ENCODE measurements around the gene KRTAP4-3. TPM values are rescaled to one million over a fixed set of nuclear protein-coding genes. Genes with fewer than 3 reads are reported as not detected.
"Not testable (repeated sequence)": the region's sequence is repeated elsewhere in the genome, so short reads cannot be mapped to it uniquely, and the experiment has no call there.

KRTAP4-3 gene
- polyA plus RNA-seq, 3 donors = not detected

GRCh38 chr17:41125064-41125463 is 43.0 kb downstream of the KRTAP4-3 start:
- Histone ChIP-seq H3K4me1 (ENCODE audit: control insufficient read depth in 1 of 2, insufficient read depth in 2 of 2, low read length in 2 of 2) (peaks cover 7% of the 10 kb centered on the region in 2 donors), H3K79me2 (ENCODE audit: insufficient read depth, low read length) (no peaks in the 10 kb centered on the region)
- H3K27ac Mint-ChIP-seq = no peak overlapping the region

GRCh38 chr17:41123991-41124371 is 44.0 kb downstream of the KRTAP4-3 start, which contains the start of gene KRTAP4-12:
Gene KRTAP4-12, minus strand, starts transcription at chr17:41124182. Its CDS starts 60 bp downstream, at chr17:41124122.
- H3K4me3 Mint-ChIP-seq; H3K4me2 ChIP-seq (replicated peaks; ENCODE audit: extremely low read depth, low read length, poor library complexity, severe bottlenecking); H3K27me3 Mint-ChIP-seq (ENCODE audit: low read depth in 3 of 3); DNase-seq; H3K9ac ChIP-seq (ENCODE audit: insufficient read depth, low read length, poor library complexity, severe bottlenecking); H3K9me3 Mint-ChIP-seq; H2AFZ ChIP-seq (ENCODE audit: insufficient read depth, low read depth, low read length, poor library complexity, severe bottlenecking); H3K27ac ChIP-seq (ENCODE audit: low read depth in 1 of 2, low read length in 2 of 2); H3K79me2 ChIP-seq (ENCODE audit: insufficient read depth, low read length); intact Hi-C loops (cut with micrococcal nuclease); H3K9me3 ChIP-seq (replicated peaks in 1 of 2; ENCODE audit: control insufficient read depth in 1 of 2, insufficient read depth in 1 of 2, low read length in 2 of 2); H3K27me3 ChIP-seq (ENCODE audit: control insufficient read depth in 2 of 2, insufficient read depth in 2 of 2, low read length in 2 of 2); H3K4me3 ChIP-seq (replicated peaks in 1 of 3; ENCODE audit: low read depth in 2 of 3, low read length in 3 of 3); H3K36me3 Mint-ChIP-seq; H3K36me3 ChIP-seq (replicated peaks in 1 of 2; ENCODE audit: control insufficient read depth in 1 of 2, insufficient read depth in 2 of 2, low read length in 2 of 2); H4K20me1 ChIP-seq (ENCODE audit: insufficient read depth, low read length); H3K27ac Mint-ChIP-seq: not testable (repeated sequence)
- H3K4me1 Mint-ChIP-seq = peaks cover 12% of the 10 kb centered on the region
- H3K4me1 ChIP-seq (ENCODE audit: control insufficient read depth in 1 of 2, insufficient read depth in 2 of 2, low read length in 2 of 2) = peaks cover 10 to 11% of the 10 kb centered on the region in 2 donors
- 92% methylated on average over 2 of the region's 3 CpGs for WGBS (ENCODE audit: insufficient coverage)

More at GRCh38 chr17:41125064-41125463, 43.0 kb downstream of the KRTAP4-3 start:
- H3K4me3 Mint-ChIP-seq = no peak overlapping the region
- H3K9me3 Mint-ChIP-seq = peaks cover 0 to 8% (median 0%) of the 10 kb centered on the region in 7 donors
- H3K4me2 ChIP-seq (replicated peaks; ENCODE audit: extremely low read depth, low read length, poor library complexity, severe bottlenecking) = no peak overlapping the region
- no peaks in the 10 kb centered on the region for H3K9me3 ChIP-seq (replicated peaks in 1 of 2; ENCODE audit: control insufficient read depth in 1 of 2, insufficient read depth in 1 of 2, low read length in 2 of 2)
- no peak for TF ChIP-seq CTCF (IDR thresholded peaks at IDR 0.05)
- no peaks in the 10 kb centered on the region for H3K27me3 ChIP-seq (ENCODE audit: control insufficient read depth in 2 of 2, insufficient read depth in 2 of 2, low read length in 2 of 2)
- H3K36me3 Mint-ChIP-seq = no peaks in the 10 kb centered on the region
- no peaks in the 10 kb centered on the region for H4K20me1 ChIP-seq (ENCODE audit: insufficient read depth, low read length)
- intact Hi-C loops (cut with micrococcal nuclease) = no loop called here
- H3K27ac ChIP-seq (ENCODE audit: low read depth in 1 of 2, low read length in 2 of 2) = no peak overlapping the region
- no peak for DNase-seq
- no CpG with 5 or more reads among the region's 2 CpGs for WGBS (ENCODE audit: insufficient coverage)
- H3K4me3 ChIP-seq (replicated peaks in 1 of 3; ENCODE audit: low read depth in 2 of 3, low read length in 3 of 3) = no peak overlapping the region
- no peaks in the 10 kb centered on the region for H3K36me3 ChIP-seq (replicated peaks in 1 of 2; ENCODE audit: control insufficient read depth in 1 of 2, insufficient read depth in 2 of 2, low read length in 2 of 2)
- H3K27me3 Mint-ChIP-seq (ENCODE audit: low read depth in 3 of 3) = peaks cover 0 to 2% (median 0%) of the 10 kb centered on the region in 3 donors
- H2AFZ ChIP-seq (ENCODE audit: insufficient read depth, low read depth, low read length, poor library complexity, severe bottlenecking) = no peak overlapping the region
- H3K9ac ChIP-seq (ENCODE audit: insufficient read depth, low read length, poor library complexity, severe bottlenecking) = no peak overlapping the region
- peaks cover 8% of the 10 kb centered on the region for H3K4me1 Mint-ChIP-seq

- H2AFZ ChIP-seq (ENCODE audit: insufficient read depth, low read depth, low read length, poor library complexity, severe bottlenecking); H3K4me2 ChIP-seq (replicated peaks; ENCODE audit: extremely low read depth, low read length, poor library complexity, severe bottlenecking); intact Hi-C loops (cut with micrococcal nuclease): not testable (repeated sequence)
Observed at GRCh38 chr17:41123292-41123990, 44.6 kb downstream of the KRTAP4-3 start.

More at GRCh38 chr17:41123292-41123990, 44.6 kb downstream of the KRTAP4-3 start:
- not testable (repeated sequence) for H3K9me3 Mint-ChIP-seq; H3K79me2 ChIP-seq (ENCODE audit: insufficient read depth, low read length); H3K36me3 ChIP-seq (replicated peaks in 1 of 2; ENCODE audit: control insufficient read depth in 1 of 2, insufficient read depth in 2 of 2, low read length in 2 of 2); H3K27ac Mint-ChIP-seq; H3K27ac ChIP-seq (ENCODE audit: low read depth in 1 of 2, low read length in 2 of 2); H3K4me3 ChIP-seq (replicated peaks in 1 of 3; ENCODE audit: low read depth in 2 of 3, low read length in 3 of 3); H3K4me3 Mint-ChIP-seq; H3K27me3 ChIP-seq (ENCODE audit: control insufficient read depth in 2 of 2, insufficient read depth in 2 of 2, low read length in 2 of 2); DNase-seq; H3K9me3 ChIP-seq (replicated peaks in 1 of 2; ENCODE audit: control insufficient read depth in 1 of 2, insufficient read depth in 1 of 2, low read length in 2 of 2); H3K36me3 Mint-ChIP-seq; H3K27me3 Mint-ChIP-seq (ENCODE audit: low read depth in 3 of 3); H4K20me1 ChIP-seq (ENCODE audit: insufficient read depth, low read length); H3K9ac ChIP-seq (ENCODE audit: insufficient read depth, low read length, poor library complexity, severe bottlenecking)
- H3K4me1 ChIP-seq (ENCODE audit: control insufficient read depth in 1 of 2, insufficient read depth in 2 of 2, low read length in 2 of 2) = peaks cover 10 to 11% of the 10 kb centered on the region in 2 donors
- peaks cover 14% of the 10 kb centered on the region for H3K4me1 Mint-ChIP-seq
- WGBS (ENCODE audit: insufficient coverage) = 92% methylated on average over 12 of the region's 12 CpGs

Measured in CD14-positive monocyte (primary cell).